ENCODE data around the gene CAMKV.
A peak's percentile ranks its signal among the peaks of the same experiment; 100 is the strongest.

GRCh38 chr3:49906073-49906743 lies 36.5 kb upstream of the CAMKV start:
- TF ChIP-seq, protein P1, sequence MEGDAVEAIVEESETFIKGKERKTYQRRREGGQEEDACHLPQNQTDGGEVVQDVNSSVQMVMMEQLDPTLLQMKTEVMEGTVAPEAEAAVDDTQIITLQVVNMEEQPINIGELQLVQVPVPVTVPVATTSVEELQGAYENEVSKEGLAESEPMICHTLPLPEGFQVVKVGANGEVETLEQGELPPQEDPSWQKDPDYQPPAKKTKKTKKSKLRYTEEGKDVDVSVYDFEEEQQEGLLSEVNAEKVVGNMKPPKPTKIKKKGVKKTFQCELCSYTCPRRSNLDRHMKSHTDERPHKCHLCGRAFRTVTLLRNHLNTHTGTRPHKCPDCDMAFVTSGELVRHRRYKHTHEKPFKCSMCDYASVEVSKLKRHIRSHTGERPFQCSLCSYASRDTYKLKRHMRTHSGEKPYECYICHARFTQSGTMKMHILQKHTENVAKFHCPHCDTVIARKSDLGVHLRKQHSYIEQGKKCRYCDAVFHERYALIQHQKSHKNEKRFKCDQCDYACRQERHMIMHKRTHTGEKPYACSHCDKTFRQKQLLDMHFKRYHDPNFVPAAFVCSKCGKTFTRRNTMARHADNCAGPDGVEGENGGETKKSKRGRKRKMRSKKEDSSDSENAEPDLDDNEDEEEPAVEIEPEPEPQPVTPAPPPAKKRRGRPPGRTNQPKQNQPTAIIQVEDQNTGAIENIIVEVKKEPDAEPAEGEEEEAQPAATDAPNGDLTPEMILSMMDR (IDR thresholded peaks at IDR 0.05; ENCODE audit: low read length) = peak; percentile 81
- TF ChIP-seq EZH2 (IDR thresholded peaks at IDR 0.05; ENCODE audit: borderline replicate concordance, low read length) = no peak

All from OCI-LY1 (cell line).